K562 (cell line): Measurements from ENCODE around the gene PROKR1. TPM values are rescaled to one million over a fixed set of nuclear protein-coding genes. Genes with fewer than 3 reads are reported as not detected.

ENCODE experiments used
- BRF2 ChIP-seq: IDR thresholded peaks from 3 replicates; pipeline ENCODE4 v1.6.1; 2011; ENCODE audit warnings: borderline replicate concordance, mild to moderate bottlenecking; ENCODE audit not compliant: insufficient read length, insufficient read depth
- C11orf30 ChIP-seq: fragments of 450-650 bp; IDR thresholded peaks from 2 replicates; pipeline ENCODE4 v1.6.1; 2016; ENCODE audit warnings: low read depth, mild to moderate bottlenecking
- CXXC5 ChIP-seq: fragments of 250-450 bp; sonication (Bioruptor Pico); IDR thresholded peaks from 2 replicates; pipeline ENCODE4 v1.8.0; 2022; ENCODE audit warnings: inconsistent platforms, mild to moderate bottlenecking, moderate library complexity
- ELK1 ChIP-seq: sonication (generic); formaldehyde crosslinking; IDR thresholded peaks from 2 replicates; pipeline ENCODE4 v1.8.1; 2022; ENCODE audit warnings: missing genetic modification reagents
- ELK3 ChIP-seq: fragments of 450-650 bp; formaldehyde crosslinking; IDR thresholded peaks from 2 replicates; pipeline ENCODE4 v1.4.0; 2020; ENCODE audit warnings: mild to moderate bottlenecking
- EP400 ChIP-seq: fragments of 450-650 bp; IDR thresholded peaks from 2 replicates; pipeline ENCODE4 v1.6.1; 2017; ENCODE audit warnings: antibody characterized with exemption, mild to moderate bottlenecking, moderate library complexity
- GABPB1 ChIP-seq: sonication (generic); formaldehyde crosslinking; IDR thresholded peaks from 2 replicates; pipeline ENCODE4 v1.8.0; 2022; ENCODE audit warnings: mild to moderate bottlenecking, missing genetic modification reagents
- HDAC6 ChIP-seq: IDR thresholded peaks from 2 replicates; pipeline ENCODE4 v1.6.1; 2012; ENCODE audit warnings: low read depth, mild to moderate bottlenecking, control low read depth, inconsistent platforms, low read length, moderate library complexity
- JUND ChIP-seq, 2 experiments: IDR thresholded peaks; 2 replicates in 1 of 2; 3 replicates in 1 of 2; pipeline ENCODE4 v1.6.1; 2011; ENCODE audit warnings: borderline replicate concordance in 2 of 2, low read depth in 2 of 2, low read length in 2 of 2, improper control_type of control experiment in 1 of 2, missing biosample characterization in 1 of 2, missing genetic modification characterization in 1 of 2, missing genetic modification reagents in 1 of 2
- MCM5 ChIP-seq: fragments of 450-650 bp; IDR thresholded peaks from 2 replicates; pipeline ENCODE4 v1.6.1; 2016; ENCODE audit warnings: low read depth
- NFYB ChIP-seq: IDR thresholded peaks from 2 replicates; pipeline ENCODE4 v1.6.1; 2011; ENCODE audit warnings: mild to moderate bottlenecking, moderate library complexity; ENCODE audit not compliant: insufficient read length; ENCODE audit errors: extremely low read depth
- PCBP1 ChIP-seq: fragments of 200-400 bp; formaldehyde crosslinking; IDR thresholded peaks from 2 replicates; pipeline ENCODE4 v1.6.1; 2018; ENCODE audit warnings: mild to moderate bottlenecking, low read depth, low read length; ENCODE audit not compliant: poor library complexity, severe bottlenecking
- PYGO2 ChIP-seq: fragments of 450-650 bp; IDR thresholded peaks from 2 replicates; pipeline ENCODE4 v1.6.1; 2016; ENCODE audit warnings: mild to moderate bottlenecking, missing genetic modification characterization, moderate library complexity, missing compliant biosample characterization
- SMARCE1 ChIP-seq: fragments of 450-650 bp; IDR thresholded peaks from 2 replicates; pipeline ENCODE4 v1.7.1; 2016; ENCODE audit warnings: mild to moderate bottlenecking
- SNIP1 ChIP-seq: fragments of 450-650 bp; IDR thresholded peaks from 2 replicates; pipeline ENCODE4 v1.7.1; 2017; ENCODE audit warnings: low read depth, mild to moderate bottlenecking
- TCFL5 ChIP-seq: fragments of 250-450 bp; sonication (Bioruptor Pico); conservative IDR thresholded peaks from 2 replicates; pipeline ENCODE4 v1.6.1; 2021; ENCODE audit warnings: mild to moderate bottlenecking, moderate library complexity, matching md5 sums
- WHSC1 ChIP-seq: IDR thresholded peaks from one replicate; pipeline ENCODE4 v1.6.1; 2012; ENCODE audit warnings: low read length, control low read depth, inconsistent platforms
- ZBTB43 ChIP-seq: sonication (generic); formaldehyde crosslinking; IDR thresholded peaks from 2 replicates; pipeline ENCODE4 v1.8.0; 2023; ENCODE audit warnings: mild to moderate bottlenecking, missing genetic modification reagents
- ZFPM2 ChIP-seq: fragments of 250-450 bp; sonication (Bioruptor Pico); IDR thresholded peaks from 2 replicates; pipeline ENCODE4 v1.5.1; 2022; ENCODE audit warnings: mild to moderate bottlenecking
- ZNF175 ChIP-seq: fragments of 200-800 bp; sonication (Bioruptor generic); IDR thresholded peaks from 2 replicates; pipeline ENCODE4 v1.6.1; 2016; ENCODE audit warnings: low read depth, mild to moderate bottlenecking, missing genetic modification characterization, missing compliant biosample characterization
- ZNF212 ChIP-seq: fragments of 450-650 bp; formaldehyde crosslinking; IDR thresholded peaks from 2 replicates; pipeline ENCODE4 v1.4.0; 2020; ENCODE audit warnings: mild to moderate bottlenecking
- ZNF282 ChIP-seq: sonication (generic); formaldehyde crosslinking; IDR thresholded peaks from 2 replicates; pipeline ENCODE4 v1.8.1; 2023; ENCODE audit warnings: missing genetic modification reagents
- ZNF311 ChIP-seq: fragments of 250-450 bp; sonication (Bioruptor Pico); IDR thresholded peaks from 2 replicates; pipeline ENCODE4 v1.4.0; 2020; ENCODE audit warnings: mild to moderate bottlenecking, moderate library complexity
- ZNF668 ChIP-seq: fragments of 250-450 bp; sonication (Bioruptor Pico); IDR thresholded peaks from 2 replicates; pipeline ENCODE4 v1.8.0; 2022; ENCODE audit warnings: mild to moderate bottlenecking, inconsistent platforms
- ZNF766 ChIP-seq: fragments of 200-800 bp; sonication (Bioruptor generic); conservative IDR thresholded peaks from 2 replicates; pipeline ENCODE4 v1.6.1; 2016; ENCODE audit warnings: missing genetic modification characterization, missing compliant biosample characterization
- polyA plus RNA-seq, 8 experiments: library from polyadenylated mRNA; depleted of rRNA in 4 of 8; stranded (reverse) in 5 of 8; unstranded in 3 of 8; fragments of >200 nt; fragmentation: Nextera tagmentation in 2 of 8; fragmentation: Illumina TruSeq in 1 of 8; extraction: Ambion mirVana in 2 of 8; extraction: Trizol in 1 of 8; gene quantifications; 2 replicates each; pipeline versions ENCODE4 v1.2.1 to v1.2.3, GENCODE V29; 2011 to 2014; ENCODE audit warnings: inconsistent platforms in 1 of 8, missing spikeins in 1 of 8
- total RNA-seq, 7 experiments: library from RNA; depleted of rRNA in 6 of 7; stranded (reverse); fragments of >200 nt in 6 of 7; fragmentation: Illumina TruSeq in 2 of 7; extraction: Trizol in 2 of 7; gene quantifications; 2 replicates each; pipeline versions ENCODE4 v1.2.1 to v1.2.3, GENCODE V29; 2011 to 2021; ENCODE audit warnings: low replicate concordance in 1 of 7

Gene PROKR1
- total and polyA plus RNA-seq, 9 of the 15 experiments (the other 6 are each of a cell fraction or from before 2014, with no cell fraction given), result 0.01 to 0.18 (median 0.09) TPM; not detected in 1

GRCh38 chr2:68612765-68613519, 30.4 kb upstream of the PROKR1 start (continued):
- TF ChIP-seq C11orf30, result peak; percentile 25; the same call in 1 of the 2 replicates
- TF ChIP-seq ZBTB43 (CRISPR knock-in tag), result no peak
- no peak for TF ChIP-seq WHSC1
- peak; percentile 53; the same call in 1 of the 2 replicates for TF ChIP-seq ZNF668 (CRISPR knock-in tag)
- no peak for TF ChIP-seq HDAC6
- TF ChIP-seq JUND (IDR thresholded peaks at IDR 0.05; ENCODE audit: borderline replicate concordance, low read depth, low read length), result no peak
- TF ChIP-seq JUND (tag; IDR thresholded peaks at IDR 0.05; ENCODE audit: borderline replicate concordance, low read depth, low read length), result no peak
- TF ChIP-seq ELK1, result no peak
- TF ChIP-seq BRF2, result no peak
- 0 out of 2 replicates have a peak, but pooled peaks have one; percentile 25 for TF ChIP-seq TCFL5
- peak; percentile 87 for TF ChIP-seq ZNF311
- TF ChIP-seq MCM5, result no peak
- TF ChIP-seq NFYB, result no peak
- no peak for TF ChIP-seq ZNF282
- no peak for TF ChIP-seq ELK3 (CRISPR knock-in tag)
- TF ChIP-seq GABPB1 (CRISPR knock-in tag), result no peak
- peak; percentile 71 for TF ChIP-seq ZNF175 (CRISPR knock-in tag)
- TF ChIP-seq ZFPM2 (CRISPR knock-in tag), result no peak
- no peak for TF ChIP-seq SNIP1
- no peak for TF ChIP-seq EP400
- TF ChIP-seq PCBP1, result no peak
- TF ChIP-seq ZNF766, result peak; percentile 84
- no peak for TF ChIP-seq SMARCE1
- TF ChIP-seq ZNF212 (CRISPR knock-in tag), result no peak
- 0 out of 2 replicates have a peak, but pooled peaks have one; percentile 14 for TF ChIP-seq PYGO2
- peak; percentile 49 for TF ChIP-seq CXXC5 (CRISPR knock-in tag)
